ENCODE results near the gene ANKRD53.
"Not testable (repeated sequence)": the region's sequence is repeated elsewhere in the genome, so short reads cannot be mapped to it uniquely, and the experiment has no call there.

The ANKRD53 gene

DNA sequence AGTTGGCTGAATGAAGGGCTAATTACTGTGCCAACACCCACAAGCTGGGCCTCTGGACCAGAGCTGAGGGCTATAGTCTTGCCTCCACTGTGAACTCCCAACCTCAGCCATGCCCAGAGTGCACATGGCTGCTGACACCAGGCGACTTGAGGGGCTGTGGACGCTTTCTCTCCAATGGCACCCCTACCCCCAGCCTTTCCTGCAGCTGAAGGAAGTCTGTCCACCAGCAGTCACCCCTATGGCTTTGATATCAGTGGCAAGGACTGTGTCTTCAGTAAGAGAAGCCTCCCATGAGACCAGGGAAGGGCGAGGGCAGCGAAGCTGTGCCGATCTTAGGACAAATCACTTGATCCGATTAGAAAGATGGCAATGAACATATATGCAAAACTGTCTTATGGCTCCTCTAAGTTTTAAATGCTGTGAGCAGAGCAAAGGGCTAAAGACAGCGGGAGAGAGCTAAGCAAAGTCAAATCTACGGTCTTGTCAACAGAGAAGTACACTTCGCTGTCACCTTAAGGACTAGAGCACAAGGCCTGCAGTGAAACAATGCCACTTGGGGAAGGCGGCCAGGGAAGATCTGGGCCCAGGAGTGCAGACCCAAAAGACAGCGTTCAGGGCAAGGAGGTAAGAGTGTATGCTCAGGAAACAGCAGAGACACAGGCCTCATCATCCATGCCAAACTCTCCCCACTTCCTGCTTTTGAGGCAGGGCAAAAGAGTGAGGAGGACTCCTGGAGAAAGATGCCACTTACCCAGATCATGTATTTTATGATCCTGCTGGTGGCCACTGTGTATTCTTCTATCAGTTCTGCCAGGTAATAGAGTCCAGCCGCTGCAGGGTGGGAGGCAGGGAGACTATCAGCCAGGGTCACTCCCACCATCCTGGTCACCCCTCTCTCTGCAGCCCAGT, 14.8 kb downstream of the ANKRD53 start:
- DNase-seq: no peak

DNA sequence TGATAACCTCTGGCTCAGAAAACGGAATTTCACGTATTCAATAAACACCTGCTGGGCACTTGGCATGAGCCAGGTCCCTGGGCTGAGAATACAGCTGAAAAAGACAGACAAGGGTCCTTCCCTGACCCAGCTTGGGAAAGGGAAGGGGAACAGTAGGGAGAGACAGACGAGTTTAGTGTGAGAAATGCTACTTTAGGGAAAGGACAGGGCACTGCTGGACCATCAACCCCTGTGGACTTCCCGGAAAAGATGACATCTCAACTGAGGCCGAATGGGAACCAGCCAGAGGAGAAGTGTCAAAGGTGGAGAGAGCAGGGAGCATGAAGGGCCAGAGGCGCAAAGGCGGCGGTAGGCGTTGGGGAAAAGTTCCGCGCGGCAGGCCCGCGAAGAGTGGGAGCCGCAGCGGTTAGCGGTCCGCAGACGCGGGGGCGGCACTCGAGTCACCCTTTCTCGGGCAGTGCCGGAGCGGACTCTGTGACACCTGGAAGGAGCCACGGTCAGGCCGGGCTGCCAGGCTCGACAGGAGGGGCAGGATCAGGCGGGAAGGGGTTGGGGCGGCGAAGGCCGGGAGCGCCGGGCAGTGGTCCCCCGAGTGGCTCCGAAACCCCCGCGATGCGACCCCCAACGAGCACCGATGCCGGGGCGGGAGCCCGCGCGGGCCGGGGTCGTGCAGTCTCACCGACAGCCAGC, 15.7 kb downstream of the ANKRD53 start:
- DNase-seq: no peak

DNA sequence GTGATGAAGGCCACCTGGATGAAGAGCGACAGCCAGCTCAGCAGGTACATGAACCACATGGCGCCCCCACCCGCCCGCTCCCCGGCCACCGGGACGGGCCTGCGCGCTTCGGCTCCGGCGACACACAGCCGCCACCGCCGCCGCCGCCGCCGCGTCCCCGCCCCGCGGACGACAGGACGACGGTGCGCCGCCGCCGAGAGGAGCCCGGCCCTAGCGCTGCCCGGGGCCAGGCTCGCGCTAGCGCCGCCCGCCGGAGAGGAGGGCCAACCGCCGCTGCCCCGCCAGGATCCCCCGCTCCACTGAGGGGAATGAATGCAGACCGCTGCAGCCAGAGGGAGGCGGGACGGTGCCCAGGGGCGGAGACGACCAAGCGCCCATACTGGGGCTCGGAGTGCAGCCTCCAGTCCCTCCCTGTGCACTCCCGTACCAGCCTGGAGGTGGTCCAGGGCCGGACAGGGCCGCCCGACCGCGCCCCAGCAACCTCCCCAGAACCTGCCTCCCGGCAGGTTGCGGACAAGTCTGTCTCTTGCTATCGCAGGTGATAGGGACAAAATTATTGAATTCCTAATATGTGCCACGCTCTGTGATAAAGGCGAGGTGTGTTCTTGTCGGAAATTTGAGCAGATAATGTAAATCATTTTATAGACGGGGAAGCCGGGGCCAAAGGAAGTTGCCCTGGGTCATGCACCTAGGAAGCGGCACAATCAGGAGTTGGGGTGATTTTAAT, 16.4 kb downstream of the ANKRD53 start, which contains the start of gene TEX261:
TEX261 (minus strand) TSS at position 175 of the 727 bp plus-strand sequence; CDS start at position 59, 116 bp downstream.
- DNase-seq: peak; percentile 61

DNA sequence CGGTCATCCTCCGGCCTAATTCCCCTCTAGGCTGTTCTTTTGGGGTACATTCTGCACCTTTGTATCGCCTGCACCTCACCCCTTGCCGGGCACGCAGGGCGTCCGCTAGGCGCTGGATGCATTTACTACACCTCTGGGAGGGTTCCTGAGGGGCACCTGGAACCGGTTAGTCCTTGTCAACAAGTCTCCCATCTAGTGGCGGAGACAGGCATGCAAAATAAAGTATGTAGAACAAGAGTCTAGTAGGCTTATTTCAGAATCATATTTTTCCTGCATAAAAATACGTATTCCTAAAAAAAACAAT, 16.9 kb downstream of the ANKRD53 start:
- peak; percentile 53 for DNase-seq

DNA sequence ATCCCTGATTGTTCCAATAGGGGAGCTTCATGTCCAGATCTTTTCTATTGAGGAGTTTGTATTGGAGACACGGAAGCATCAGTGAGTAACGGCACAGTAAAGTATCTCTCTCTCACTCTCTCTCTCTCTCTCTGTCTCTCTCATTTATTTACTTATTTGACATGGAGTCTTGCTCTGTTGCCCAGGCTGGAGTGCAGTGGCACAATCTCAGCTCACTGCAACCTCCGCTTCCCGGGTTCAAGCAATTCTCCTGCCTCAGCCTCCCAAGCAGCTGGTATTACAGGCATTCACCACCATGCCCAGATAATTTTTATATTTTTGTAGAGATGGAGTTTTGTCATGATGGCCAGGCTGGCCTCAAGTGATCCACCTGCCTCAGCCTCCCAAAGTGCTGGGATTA, 20.5 kb downstream of the ANKRD53 start:
- not testable (repeated sequence) for DNase-seq

DNA sequence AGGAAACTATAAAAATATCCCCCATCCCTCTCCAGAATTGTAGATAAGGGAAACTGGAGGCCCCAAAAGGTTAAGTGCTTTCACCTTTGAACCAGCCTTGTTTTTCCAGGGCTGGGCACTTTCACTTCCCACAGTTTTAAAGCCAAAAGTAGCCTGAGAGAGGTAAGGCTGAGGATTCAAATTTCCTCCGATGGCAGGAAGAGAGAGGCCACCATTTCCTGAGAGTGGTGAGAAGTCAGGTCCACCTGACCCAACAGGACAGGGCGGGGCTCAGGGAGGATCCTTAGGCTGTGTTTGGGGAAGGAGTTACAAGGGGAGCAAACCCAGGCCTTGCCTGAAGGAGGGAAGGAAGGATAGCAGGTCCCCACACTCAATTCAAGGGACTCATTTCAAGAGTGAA, 20.9 kb downstream of the ANKRD53 start:
- no peak for DNase-seq

DNA sequence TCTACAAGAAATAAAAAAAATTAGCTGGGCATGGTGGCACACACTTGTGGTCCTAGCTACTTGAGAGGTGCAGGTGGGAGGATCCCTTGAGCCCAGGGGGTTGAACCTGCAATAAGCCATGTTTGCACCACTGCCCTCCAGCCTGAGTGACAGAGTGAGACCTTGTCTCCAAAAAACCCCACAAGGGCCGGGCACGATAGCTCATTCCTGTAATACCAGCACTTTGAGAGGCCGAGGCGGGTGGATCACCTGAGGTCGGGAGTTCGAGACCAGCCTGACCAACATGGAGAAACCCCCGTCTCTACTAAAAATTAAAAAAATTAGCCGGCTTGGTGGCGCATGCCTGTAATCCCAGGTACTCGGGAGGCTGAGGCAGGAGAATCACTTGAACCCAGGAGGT, 21.5 kb downstream of the ANKRD53 start:
- not testable (repeated sequence) for DNase-seq

DNA sequence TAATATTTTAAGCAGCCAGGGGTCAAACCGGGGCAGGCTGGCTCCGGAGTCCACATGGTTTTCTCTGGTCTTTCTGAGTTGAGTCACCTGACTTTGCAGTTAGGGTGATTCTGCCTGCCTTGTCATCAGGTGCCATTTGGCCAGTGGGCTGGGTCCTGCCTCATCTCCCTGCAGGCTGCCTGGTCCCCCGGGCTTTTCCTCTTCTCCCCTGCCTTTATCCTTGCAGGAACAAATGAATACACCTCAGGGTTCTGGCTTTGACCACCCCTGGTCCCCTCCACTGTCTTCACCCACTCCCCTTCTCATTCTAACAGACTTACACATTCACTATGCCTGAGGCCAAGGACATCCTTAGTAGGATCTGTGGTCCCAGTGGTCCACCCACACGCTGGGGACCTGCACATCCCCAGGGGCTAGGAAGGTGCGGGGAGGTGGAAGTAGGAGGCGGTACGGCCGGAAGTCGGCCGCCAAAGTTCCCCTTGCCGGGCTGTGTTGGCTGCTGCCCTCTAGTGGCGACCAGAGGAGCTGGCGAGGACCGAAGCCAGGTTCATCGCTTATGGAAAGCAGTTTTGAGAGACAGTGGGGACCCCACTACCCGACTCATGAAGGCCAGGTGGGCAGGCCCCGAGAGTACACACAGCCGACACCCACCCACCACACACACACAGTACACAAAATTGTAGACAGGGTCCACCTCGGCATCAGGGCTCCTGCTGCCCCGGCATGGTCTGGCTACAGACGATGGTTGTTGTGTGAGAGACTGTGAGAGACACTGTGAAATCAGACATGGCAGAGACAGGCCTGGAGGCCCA, 22.6 kb downstream of the ANKRD53 start:
- peak; percentile 60 for DNase-seq

DNA sequence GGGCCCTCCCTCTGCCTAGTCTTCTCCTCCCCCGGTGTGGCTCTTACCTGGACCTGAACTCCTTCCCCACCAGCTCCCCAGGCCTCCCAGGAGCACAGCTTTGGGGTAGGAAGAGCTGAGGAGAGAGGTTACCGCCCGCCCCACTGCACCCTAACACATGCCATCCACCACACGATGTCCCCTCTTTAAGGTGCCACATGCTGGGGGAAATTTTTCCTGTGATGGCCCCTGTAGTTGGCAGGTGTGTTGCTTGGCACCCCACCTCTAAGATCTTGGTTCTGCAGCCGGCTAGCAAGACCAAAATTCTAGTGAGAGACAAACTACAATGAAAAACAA, 23.1 kb downstream of the ANKRD53 start:
- DNase-seq: no peak

DNA sequence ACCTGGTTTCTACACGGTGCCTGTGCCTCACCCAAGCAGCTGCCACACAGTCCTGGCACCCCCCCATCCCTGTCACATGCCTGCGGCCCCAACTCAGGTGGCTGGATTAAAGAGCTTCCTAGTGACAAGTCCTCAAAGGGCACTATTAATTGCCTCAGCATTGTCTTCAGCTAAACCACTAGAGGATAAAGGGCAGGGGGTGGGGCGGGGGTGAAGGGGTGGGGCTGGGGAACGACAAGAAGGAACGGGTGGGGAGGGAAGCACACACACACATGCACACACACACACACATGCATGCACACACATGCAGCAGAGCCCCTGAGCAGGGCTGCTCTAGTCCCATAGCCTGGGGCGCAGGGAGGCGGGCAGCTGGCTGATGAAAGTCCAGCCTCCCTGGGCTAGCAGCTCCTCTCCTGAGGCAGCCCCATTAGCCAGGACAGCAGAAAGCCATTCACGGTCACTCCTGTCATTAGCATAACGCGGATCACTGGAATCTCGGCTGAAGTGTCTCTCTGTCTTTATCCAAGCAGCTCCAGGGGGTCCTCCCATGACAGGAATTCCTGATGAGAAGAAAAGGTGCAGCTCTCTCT, 23.6 kb downstream of the ANKRD53 start:
- no peak for DNase-seq

DNA sequence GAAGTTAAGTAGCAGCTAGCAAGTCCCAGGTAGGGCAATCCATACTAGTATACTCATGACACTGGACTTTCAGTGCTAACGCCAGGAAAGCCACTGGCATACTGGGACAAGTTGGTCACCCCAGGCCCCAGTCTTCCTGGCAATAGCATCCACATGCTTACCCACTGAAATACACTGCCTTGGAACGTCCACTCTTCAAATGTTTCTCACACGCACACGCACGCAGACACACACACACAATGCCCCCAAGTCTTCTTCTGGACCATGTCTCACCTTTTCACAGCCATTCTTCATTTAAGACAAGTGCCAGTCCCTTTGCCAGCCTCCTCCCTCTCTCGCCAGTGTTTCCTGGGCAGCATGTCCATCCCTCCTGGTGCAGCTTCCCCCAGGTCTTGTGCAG, 25.0 kb downstream of the ANKRD53 start:
- DNase-seq: no peak

DNA sequence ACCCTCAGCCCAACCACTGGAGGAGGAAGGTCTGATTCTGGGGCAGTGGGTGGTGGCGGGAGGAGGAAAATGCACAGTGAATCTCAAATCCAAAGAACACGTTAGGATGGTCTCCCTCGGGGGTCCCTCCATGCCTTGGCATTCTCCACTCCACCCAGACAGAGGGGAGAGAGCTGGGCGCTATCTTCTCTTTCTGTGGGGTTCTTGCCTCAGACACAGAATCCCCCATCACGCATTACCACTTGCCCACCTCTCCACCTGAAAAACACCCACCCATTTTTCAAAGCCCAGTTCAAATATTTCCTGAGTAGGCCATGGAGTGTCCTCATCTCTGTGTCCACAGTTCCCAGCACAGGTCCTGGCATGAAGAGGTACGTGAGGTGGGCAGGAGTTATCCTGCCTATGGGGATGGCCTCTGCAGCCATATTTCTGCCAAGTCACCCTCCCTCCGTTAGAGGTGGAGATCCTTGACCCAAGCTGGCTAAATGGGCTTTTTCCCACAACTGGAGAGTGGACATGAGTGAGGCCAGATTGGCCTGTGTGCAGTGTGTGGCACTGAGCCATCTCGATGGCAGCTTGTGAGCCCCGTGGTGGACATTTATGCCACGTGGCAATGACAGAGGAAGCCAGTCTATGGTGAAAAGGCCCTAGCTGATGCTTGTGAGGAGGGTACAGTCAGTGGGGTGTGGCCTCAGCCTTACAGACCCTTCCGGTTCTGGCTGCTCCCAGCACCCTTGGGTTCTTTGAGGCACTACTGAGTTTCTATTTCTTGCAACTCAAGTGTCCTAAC, 25.7 kb downstream of the ANKRD53 start:
- no peak for DNase-seq

DNA sequence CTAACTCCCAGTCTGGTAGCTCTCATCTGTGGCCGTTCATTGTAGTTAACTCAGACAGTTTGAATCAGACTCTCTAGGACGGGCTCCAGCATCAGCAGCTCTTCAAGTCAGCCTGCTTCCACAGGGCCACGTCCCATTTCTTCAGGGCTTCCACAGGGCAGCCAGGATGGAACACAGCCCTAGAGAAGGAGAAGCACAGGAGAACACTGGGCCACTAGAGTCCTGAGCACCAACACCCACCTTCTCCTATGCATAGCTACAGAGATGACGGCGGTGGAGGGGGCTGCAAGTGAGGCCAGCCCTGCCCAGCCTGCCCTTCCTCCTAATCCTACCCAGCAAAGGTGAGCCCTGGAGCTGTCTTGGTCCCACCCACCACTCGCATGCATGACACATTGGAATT, 26.4 kb downstream of the ANKRD53 start:
- DNase-seq: no peak

DNA sequence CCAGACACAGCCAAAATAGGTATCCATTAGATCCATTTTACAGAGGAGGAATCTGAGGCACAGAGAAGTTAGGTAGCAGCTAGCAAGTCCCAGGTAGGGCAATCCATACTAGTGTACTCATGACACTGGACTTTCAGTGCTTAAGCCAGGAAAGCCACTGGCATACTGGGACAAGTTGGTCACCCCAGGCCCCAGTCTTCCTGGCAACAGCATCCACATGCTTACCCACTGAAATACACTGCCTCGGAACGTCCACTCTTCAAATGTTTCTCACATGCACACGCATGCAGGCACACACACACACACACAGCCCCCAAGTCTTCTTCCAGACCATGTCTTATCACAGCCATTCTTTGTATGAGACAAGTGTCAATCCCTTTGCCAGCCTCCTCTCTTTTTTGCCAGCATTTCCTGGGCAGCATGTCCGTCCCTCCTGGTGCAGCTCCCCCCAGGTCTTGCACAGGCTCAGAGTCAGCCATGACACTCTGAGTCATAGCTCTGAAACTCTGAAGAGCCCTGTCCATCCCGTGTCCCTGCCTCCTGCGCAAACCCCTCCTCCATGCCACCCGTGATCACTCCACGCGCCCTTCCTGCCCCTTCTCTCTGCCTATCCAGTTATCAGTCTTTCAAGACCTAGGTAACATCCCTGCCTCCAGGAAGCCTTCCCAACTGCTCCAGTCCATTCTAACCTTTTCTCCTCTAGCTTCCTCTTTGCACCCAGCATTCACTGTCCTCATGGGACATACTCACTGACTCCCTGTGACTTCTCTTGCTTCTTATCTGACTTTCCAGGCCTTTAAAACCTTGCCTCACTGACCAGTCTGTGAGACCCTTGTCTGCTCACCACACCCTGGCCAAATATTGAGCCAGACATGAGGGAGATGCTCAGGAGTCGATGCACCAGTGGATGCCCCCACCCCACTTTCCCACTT, 27.1 kb downstream of the ANKRD53 start:
- DNase-seq: no peak

DNA sequence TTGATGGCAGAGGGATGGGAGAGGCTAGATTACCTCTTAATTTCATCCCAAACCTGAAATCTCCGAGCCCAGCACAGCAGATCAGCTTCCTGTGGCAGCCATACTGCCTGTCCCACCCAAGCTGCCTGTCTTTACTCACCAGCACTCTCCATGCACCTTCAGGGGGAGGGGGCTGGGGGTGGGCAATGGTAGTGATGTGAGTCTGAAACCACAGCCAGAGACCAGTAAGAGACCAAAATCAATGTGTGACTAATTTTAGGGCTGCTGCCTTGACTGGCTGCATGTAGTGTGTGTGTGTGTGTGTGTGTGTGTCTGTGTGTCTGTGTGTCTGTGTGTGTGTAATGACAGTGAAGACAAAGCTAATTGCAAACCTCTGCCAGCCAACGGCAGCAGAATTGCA, 27.9 kb downstream of the ANKRD53 start:
- DNase-seq: no peak

DNA sequence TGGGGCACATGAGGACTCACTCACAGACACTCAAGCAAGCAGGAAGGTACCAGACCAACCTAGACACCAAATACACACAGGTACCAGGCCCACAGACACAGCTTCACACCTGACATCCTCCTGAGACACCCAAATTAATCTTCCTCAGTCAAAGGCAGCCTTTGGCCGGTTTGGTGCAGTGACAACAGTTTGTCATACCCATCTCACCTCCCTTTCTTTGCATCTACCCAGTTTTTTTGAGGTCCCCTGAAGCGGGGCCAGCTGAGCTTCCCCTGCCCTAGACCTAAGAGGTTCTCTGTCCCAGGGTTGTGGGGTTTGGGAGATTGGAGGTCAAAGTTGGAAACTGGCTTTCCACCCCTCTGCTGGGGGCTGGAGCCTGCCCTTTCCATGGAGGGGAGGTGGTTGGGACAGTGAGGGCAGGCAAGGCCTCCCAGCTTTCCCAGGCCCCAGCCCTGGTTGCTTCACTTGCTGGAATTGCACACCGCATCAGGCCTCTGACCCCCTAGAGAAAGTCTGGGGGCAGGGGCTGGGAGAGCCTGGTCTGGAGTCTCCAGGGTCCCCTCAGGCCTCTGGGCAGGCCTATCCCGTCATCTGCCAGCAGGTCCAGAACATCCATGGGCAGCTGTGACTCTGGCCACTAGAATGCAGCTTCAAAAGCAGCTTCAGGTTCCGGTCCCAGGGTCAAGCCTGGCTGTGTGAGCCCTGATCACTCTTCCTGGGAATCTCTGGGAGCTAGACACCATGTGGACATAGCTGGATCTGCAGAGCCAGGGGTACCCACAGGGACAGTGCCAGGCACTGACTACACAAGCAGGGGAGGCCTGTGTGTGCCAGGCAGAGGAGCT, 28.7 kb downstream of the ANKRD53 start:
- DNase-seq: no peak

DNA sequence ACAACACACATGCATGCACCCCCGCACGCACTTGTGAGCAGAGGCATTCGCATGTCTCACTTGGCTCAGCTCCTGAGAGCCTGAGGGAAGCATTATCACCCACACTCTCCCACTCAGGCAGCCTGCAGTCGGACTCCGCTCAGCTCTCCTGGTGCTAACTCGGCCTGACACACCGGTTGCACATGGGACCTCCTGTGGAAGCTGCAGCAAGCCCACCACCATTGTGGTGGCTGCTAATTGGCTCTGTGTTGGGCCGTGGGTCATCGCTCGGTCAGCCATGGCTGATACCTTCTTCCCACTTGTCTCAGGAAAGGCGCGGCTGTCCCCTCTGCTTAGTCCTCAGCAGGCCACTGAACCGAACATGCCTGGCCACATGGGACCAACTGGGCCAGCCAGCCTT, 29.9 kb downstream of the ANKRD53 start:
- no peak for DNase-seq

DNA sequence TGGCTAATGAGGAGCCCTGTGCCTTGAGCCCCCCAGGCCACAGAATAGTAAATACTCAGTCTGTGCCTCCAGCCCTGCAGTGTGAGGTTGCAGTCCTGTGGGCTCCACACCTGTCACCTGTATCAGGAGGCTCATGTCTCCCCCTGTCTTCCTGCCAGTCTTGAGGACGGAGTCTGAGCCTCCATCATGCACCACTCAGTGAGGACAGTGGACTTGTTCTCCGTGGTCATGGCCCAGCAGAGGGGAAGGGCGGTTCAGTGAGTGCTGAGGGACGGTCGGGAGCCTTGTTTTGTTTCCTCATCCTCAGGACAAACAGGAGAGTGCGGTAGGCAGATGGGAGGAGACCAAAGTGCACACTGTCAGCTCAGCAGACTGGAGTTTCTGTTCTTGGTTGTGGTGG, 33.4 kb downstream of the ANKRD53 start:
- not testable (repeated sequence) for DNase-seq

DNA sequence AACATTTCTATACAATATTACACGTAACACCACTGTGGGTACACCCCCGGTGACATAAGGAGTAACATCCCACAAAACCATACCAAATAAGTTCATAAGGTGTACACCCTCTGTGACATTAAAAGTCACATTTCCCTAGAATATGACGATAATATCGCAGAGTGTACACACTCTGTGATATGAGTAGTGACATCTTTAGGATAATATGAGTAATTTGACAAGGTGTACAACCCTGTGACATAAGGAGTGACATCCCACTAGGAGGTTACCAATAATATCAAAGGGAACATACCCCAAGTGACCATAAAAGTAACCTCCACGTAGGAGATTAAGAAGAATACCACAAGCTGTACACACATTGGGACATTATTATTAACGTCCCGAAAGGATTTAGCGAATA, 40.2 kb downstream of the ANKRD53 start:
- DNase-seq: no peak

DNA sequence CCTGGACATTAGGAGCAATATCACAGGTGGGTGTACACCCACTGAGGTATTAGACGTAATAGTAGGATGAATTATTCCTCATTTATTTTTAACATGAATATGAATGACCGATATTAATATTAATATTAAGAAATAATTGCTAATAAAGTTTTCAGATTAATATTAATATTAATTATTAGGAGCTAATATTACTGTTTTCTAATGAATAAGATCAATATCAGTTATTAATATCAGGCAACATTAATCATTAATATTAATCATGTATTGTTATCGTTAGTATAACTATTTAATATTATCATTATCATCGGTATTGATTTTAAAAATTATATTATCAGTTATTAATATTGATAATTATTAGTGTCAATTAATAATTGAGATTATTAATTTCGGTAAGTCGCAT, 41.6 kb downstream of the ANKRD53 start:
- DNase-seq: not testable (repeated sequence)

Data from SHP77 treated with DMSO at 0.1 percent for 48 hours (cell line).